OCI-LY7 (cell line): Measurements from ENCODE around the gene ZNF808.

Experiments
- CTCF ChIP-seq: fragments of 200-600 bp; sonication (generic); conservative IDR thresholded peaks from 2 replicates; pipeline ENCODE4 v1.5.1; 2014; ENCODE audit warnings: mild to moderate bottlenecking, antibody characterized with exemption, low read length, moderate library complexity, mixed read lengths
- EZH2phosphoT487 ChIP-seq: fragments of 200-600 bp; sonication (generic); IDR thresholded peaks from 2 replicates; pipeline ENCODE4 v1.6.1; 2018; ENCODE audit warnings: low read depth, borderline replicate concordance, mild to moderate bottlenecking, mixed run types, antibody characterized with exemption, low read length, moderate library complexity, mixed read lengths

DNA sequence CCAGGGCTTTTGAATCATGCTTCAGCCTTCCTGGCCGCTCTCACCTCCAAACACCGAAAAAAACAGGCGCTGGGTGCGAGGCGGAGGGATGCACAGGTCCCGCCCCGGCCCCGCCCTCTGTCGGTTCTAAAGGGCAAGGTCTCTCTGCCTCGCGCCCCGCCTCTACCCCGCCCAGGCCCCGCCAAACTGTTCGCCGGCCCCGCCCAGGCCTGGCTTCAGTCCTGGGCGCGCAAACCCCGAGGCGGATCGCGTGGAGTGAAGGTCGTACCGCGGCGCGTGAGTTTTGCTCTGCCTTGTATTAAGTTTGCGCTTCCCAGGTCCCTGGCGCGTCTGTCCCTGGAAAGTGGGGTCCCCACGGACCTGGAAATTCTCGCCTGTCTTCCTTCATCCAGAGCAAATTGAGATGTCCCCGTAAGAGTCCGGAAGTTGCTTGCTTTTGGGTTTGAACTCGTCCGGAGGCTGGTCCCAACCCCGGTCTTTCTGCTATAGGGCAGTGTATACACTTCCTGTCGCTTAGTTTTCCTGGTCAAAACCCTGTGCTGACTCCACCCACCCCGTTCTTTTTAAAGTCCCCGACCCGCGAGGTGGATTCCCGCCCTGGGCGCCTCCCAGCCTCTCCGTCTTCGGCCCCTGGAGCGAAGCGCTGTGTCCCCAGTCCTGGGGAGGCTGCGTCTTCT lies 8.4 kb downstream of the ZNF808 start:
- TF ChIP-seq CTCF = no peak
- no peak for TF ChIP-seq EZH2phosphoT487
